HEK293T (cell line): ENCODE measurements around the gene FAM20B.

Experiments
- BHLHE40 ChIP-seq: fragments of 450-650 bp; IDR thresholded peaks from 2 replicates; pipeline ENCODE4 v1.6.1; 2016; ENCODE audit warnings: mild to moderate bottlenecking, moderate library complexity, borderline replicate concordance
- FOXA1 ChIP-seq: fragments of 450-650 bp; IDR thresholded peaks from 2 replicates; pipeline ENCODE4 v1.6.1; 2016; ENCODE audit warnings: mild to moderate bottlenecking
- LEF1 ChIP-seq: fragments of 450-650 bp; IDR thresholded peaks from 2 replicates; pipeline ENCODE4 v1.6.1; 2017; ENCODE audit warnings: mild to moderate bottlenecking, borderline replicate concordance

DNA sequence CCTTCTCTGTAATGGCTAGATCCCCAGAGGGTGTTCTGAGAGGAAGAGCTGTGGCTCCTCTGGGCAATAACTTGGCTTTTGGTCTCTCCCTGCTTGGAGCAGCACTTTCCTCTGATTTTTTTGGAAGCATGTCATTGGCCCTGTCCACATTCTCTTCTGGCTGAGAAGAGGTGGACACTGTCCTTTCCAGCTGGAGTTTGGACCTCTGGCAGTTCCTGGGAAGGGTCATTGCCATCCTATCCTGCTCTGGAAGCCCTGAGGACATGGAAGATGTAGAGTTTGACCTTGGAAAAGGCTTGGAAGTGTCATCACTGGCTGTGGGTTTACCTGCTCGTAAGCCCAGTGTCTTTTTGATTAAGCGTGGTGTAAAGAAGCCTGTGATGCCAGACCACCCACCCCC is 83.0 kb downstream of the FAM20B start:
- no peak for TF ChIP-seq FOXA1
- no peak for TF ChIP-seq LEF1
- TF ChIP-seq BHLHE40, result no peak
